Ecto neural progenitor cell (in vitro differentiated cells): ENCODE data around the gene SCN2B.

ENCODE experiments used
- DNase-seq: peaks from one replicate; pipeline ENCODE4 v3.0.0-alpha.2; 2018; ENCODE audit warnings: low spot score

SCN2B gene

GRCh38 chr11:118175993-118176777 is at the start of gene SCN2B:
TSS of gene SCN2B (minus strand) at chr11:118176639. CDS start at chr11:118176431, 208 bp downstream.
- DNase-seq, result no peak

- DNase-seq, result no peak
Measured at GRCh38 chr11:118224511-118225188, 48.2 kb upstream of the SCN2B start, which contains the start of gene JAML. TSS of gene JAML (minus strand) at chr11:118225011. CDS start at chr11:118214866, 10,145 bp downstream.

- DNase-seq, result no peak
Measured at GRCh38 chr11:118223992-118224391, 47.6 kb upstream of the SCN2B start.

GRCh38 chr11:118223570-118223969 is 47.1 kb upstream of the SCN2B start:
- DNase-seq, result no peak

GRCh38 chr11:118222437-118222836 is 46.0 kb upstream of the SCN2B start:
- DNase-seq, result no peak

- no peak for DNase-seq
Measured at GRCh38 chr11:118221419-118221818, 45.0 kb upstream of the SCN2B start.

- no peak for DNase-seq
Measured at GRCh38 chr11:118219732-118220131, 43.3 kb upstream of the SCN2B start.

- no peak for DNase-seq
Measured at GRCh38 chr11:118219244-118219643, 42.8 kb upstream of the SCN2B start.

- no peak for DNase-seq
Measured at GRCh38 chr11:118217575-118217974, 41.1 kb upstream of the SCN2B start.

- DNase-seq, result no peak
Measured at GRCh38 chr11:118216621-118217481, 40.4 kb upstream of the SCN2B start.

- no peak for DNase-seq
Measured at GRCh38 chr11:118215765-118216164, 39.3 kb upstream of the SCN2B start.

GRCh38 chr11:118215262-118215661 is 38.8 kb upstream of the SCN2B start:
- DNase-seq, result no peak

GRCh38 chr11:118214210-118214914 is 37.9 kb upstream of the SCN2B start:
- no peak for DNase-seq

GRCh38 chr11:118213781-118214180 is 37.3 kb upstream of the SCN2B start:
- no peak for DNase-seq

- DNase-seq, result no peak
Measured at GRCh38 chr11:118213201-118213600, 36.8 kb upstream of the SCN2B start.

GRCh38 chr11:118212781-118213191 is 36.3 kb upstream of the SCN2B start:
- no peak for DNase-seq

GRCh38 chr11:118212131-118212725 is 35.8 kb upstream of the SCN2B start:
- DNase-seq, result no peak

GRCh38 chr11:118211006-118211405 is 34.6 kb upstream of the SCN2B start:
- no peak for DNase-seq

- DNase-seq, result no peak
Measured at GRCh38 chr11:118210323-118210722, 33.9 kb upstream of the SCN2B start.

- DNase-seq, result no peak
Measured at GRCh38 chr11:118209033-118209432, 32.6 kb upstream of the SCN2B start.

- DNase-seq, result no peak
Measured at GRCh38 chr11:118207079-118207478, 30.6 kb upstream of the SCN2B start.
